GM12891 (cell line): ENCODE measurements around the gene KRTDAP.

Source experiments
- POLR2A ChIP-seq: IDR thresholded peaks from 2 replicates; pipeline ENCODE4 v1.6.1; 2011; ENCODE audit warnings: low read depth, low read length, control low read depth
- POU2F2 ChIP-seq: IDR thresholded peaks from 2 replicates; pipeline ENCODE4 v1.6.1; 2011; ENCODE audit warnings: low read depth, mild to moderate bottlenecking, control low read depth, low read length, moderate library complexity

GRCh38 chr19:35498220-35498619 is 8.0 kb upstream of the KRTDAP start:
- TF ChIP-seq POLR2A = no peak
- no peak for TF ChIP-seq POU2F2
